AG09319 (cell line): Measurements from ENCODE around the gene TRDMT1.
A peak's percentile ranks its signal among the peaks of the same experiment; 100 is the strongest.

Experiments used
- DNase-seq: peaks from one replicate; pipeline ENCODE4 v3.0.0-alpha.2; 2010; ENCODE audit warnings: low read depth; ENCODE audit errors: extremely low read depth
- TF ChIP-seq, protein P1 (sequence below): IDR thresholded peaks from 2 replicates; pipeline ENCODE4 v1.5.1; 2011; ENCODE audit warnings: low read depth, mild to moderate bottlenecking, inconsistent platforms, low read length, moderate library complexity

Gene TRDMT1

DNA sequence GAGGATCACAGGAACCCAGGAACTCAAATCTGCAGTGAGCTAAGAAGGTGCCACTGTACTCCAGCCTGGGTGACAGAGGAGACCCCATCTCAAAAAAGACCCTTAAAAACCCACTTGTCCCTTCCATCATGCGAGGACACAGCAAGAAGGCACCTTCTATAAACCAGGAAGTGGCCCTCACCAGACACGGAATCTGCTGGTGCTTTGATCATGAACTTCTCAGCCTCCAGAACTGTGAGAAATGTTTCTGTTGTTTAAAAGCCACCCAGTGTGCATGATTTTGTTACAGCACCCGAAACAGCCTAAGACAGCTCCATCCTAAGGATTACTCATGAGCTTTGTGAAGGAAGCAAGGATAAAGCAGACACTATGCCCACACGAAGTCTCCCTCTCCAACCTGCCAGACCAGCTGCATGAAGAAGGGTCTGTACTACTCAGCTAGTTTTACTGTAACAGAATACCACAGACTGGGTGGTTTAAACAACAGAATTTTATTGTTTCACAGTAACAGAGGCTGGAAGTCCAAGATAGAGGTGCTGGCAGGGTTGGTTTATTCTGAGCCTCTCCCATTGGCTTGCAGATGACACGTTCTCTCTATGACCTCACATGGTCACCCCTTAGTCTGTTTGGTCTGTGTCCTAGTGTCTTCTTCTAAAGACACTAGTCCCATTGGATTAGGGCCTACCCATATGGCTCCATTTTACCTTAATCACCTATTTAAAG is 40.3 kb upstream of the TRDMT1 start:
- TF ChIP-seq, protein P1, sequence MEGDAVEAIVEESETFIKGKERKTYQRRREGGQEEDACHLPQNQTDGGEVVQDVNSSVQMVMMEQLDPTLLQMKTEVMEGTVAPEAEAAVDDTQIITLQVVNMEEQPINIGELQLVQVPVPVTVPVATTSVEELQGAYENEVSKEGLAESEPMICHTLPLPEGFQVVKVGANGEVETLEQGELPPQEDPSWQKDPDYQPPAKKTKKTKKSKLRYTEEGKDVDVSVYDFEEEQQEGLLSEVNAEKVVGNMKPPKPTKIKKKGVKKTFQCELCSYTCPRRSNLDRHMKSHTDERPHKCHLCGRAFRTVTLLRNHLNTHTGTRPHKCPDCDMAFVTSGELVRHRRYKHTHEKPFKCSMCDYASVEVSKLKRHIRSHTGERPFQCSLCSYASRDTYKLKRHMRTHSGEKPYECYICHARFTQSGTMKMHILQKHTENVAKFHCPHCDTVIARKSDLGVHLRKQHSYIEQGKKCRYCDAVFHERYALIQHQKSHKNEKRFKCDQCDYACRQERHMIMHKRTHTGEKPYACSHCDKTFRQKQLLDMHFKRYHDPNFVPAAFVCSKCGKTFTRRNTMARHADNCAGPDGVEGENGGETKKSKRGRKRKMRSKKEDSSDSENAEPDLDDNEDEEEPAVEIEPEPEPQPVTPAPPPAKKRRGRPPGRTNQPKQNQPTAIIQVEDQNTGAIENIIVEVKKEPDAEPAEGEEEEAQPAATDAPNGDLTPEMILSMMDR = no peak
- DNase-seq = no peak

DNA sequence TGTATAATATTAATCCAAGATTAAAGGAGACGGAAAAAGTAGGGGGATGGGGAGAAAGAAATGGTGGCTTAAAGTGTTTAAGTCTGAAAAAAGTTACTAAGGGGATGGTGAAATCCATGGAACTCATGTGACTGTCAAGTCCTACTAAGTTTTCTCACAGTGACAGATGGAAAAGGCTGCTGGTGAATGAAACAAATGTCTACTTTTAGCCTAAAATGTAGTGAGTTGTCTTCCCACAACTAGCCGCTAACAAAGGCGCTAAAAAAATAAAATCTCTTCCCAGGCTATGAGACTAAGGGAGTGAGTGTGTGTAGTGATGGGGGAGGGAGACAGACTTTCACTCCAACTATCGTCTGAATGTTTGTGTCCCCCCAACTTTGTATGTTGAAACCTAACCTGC is 39.1 kb upstream of the TRDMT1 start:
- TF ChIP-seq, protein P1 = no peak
- no peak for DNase-seq

DNA sequence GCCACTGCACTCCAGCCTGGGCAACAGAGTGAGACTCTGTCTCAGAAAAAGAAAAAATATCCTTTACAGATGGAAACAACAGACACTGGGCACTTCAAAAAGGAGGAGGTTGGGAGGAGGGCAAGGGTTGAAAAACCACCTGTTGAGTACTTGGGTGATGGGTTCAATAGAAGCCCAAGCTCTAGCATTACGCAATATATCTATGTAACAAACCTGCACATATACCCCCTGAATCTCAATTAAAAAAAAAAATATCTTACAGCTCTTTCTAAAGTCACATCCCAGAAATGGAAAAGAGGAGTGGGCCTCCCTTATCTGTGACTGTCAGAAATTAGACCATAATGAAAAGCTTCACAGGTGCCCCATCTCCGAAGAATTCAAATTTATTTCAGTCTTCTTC is 38.6 kb upstream of the TRDMT1 start:
- TF ChIP-seq, protein P1 = no peak
- no peak for DNase-seq

DNA sequence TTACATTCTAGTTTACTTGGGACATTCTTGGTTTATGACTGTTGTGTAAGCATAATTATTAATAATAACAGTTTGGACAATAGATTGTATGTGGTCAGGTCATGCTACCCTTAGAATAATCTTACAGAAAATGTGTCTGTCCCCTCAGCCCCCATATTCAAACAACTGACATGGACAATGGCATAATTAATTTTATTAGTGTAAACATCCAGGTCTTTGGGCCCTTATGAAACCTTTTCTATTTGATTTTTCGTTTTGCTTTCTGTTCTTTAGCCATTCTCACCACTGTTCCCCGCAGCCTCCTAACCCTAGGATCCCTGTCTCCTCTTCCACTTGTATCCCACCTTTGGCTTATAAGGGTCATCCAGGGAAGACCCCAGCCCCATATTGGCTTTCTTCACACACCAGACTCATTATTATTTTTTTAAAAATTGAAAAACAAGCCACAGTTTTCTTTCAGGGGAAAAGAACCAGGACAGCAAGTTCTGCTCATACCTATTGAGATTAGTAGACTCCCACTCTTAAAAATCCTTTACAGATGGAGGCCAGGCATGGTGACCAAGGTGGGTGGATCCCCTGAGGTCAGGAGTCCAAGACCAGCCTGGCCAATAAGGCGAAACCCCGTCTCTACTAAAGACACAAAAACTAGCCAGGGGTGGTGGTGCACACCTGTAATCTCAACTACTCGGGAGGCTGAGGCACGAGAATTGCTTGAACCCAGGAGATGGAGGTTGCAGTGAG is 38.0 kb upstream of the TRDMT1 start:
- TF ChIP-seq, protein P1 = no peak
- DNase-seq = no peak

DNA sequence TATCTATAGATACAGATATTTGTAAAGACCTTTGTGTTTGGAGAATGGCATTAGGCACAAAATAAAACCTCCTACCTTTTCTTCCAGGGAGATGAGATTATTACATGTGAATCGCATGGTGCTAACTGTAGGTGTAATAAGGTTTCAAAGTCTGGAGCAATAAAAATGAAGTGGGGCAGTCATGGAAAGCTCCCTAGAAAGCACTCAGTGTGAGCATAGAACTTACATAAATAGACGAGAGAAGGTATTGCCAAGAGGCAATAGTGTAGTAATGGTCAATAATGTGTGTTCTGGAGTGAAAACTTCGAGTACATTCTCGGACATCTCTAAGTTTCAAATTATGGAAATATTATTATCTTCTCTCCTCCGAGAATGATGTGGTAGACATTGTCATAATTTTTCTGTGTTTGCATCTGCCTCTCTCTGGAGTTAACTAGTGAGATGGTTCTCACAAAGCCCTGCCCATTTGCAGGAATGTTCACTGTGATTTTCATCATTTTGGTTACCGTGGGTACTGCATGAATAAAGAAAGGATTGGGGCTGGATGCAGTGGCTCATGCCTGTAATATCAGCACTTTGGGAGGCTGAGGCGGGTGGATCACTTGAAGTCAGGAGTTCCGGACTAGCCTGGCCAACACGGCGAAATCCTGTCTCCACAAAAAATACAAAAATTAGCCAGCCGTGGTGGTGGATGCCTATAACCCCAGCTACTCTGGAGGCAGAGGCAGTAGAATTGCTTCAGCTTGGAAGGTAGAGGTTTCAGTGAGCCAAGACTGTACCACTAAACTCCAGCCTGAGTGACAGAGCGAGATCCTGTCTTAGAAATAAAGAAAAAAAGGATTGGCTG is 37.2 kb upstream of the TRDMT1 start:
- DNase-seq = peak; percentile 79

DNA sequence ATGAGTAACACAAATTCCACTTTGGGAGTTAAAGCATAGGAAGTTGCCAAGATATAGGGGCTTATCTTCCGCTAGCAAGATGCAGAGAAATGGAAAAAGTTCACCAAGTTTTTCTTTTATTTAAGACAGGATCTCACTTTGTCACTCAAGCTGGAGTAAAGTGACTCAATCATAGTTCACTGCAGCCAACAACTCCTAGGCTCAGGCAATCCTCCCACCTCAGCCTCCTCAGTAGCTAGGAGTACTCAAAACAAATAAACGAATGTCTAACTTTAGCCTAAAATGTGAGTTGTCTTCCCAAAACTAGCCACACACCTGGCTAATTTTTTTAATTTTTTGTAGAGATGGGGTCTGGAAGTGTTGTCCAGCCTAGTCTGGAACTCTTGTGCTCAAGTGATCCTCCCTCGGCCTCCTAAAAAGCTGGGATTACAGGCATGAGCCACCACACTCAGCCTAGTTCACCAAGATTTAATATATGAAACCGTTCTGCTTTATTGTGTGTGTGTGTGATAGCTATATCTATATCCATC is 36.5 kb upstream of the TRDMT1 start:
- TF ChIP-seq, protein P1 = no peak
- DNase-seq = no peak

More for the DNA sequence above, 37.2 kb upstream of the TRDMT1 start:
- TF ChIP-seq, protein P1 = no peak
